Astrocyte of the hippocampus (primary cell): ENCODE data around the gene POTEJ.
"Not testable (repeated sequence)": the region's sequence is repeated elsewhere in the genome, so short reads cannot be mapped to it uniquely, and the experiment has no call there.

Source experiments
- DNase-seq: peaks from one replicate; pipeline ENCODE4 v3.0.0; 2011; ENCODE audit warnings: low read depth, low spot score

The POTEJ gene

GRCh38 chr2:130611140-130611539 is at the start of gene POTEJ:
POTEJ (plus strand) TSS chr2:130611440; CDS start chr2:130611533, 93 bp downstream.
- not testable (repeated sequence) for DNase-seq

DNA sequence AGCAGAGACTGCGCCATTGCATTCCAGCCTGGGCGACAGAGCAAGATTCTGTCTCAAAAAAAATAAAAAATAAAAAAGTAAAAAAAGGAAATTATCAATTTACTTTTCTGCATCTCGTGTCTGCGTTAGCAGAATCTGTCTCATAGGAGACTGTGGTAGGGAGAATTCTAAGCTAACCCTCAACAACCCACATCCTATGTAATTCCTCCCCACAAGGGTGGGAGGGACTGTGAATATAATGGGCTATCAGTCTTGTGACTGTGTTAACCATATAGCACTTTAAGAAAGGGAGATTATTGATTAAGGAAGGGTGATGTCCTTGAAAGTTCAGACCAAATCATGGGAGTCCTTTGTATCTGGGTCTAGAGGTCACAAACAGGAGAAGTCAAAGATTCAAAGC is 45.1 kb upstream of the POTEJ start:
- DNase-seq: not testable (repeated sequence)

GRCh38 chr2:130571929-130572328 is 39.3 kb upstream of the POTEJ start:
- not testable (repeated sequence) for DNase-seq

- DNase-seq: not testable (repeated sequence)
Observed at GRCh38 chr2:130574230-130574629, 37.0 kb upstream of the POTEJ start.

GRCh38 chr2:130576209-130576784 is 34.9 kb upstream of the POTEJ start:
- not testable (repeated sequence) for DNase-seq

DNA sequence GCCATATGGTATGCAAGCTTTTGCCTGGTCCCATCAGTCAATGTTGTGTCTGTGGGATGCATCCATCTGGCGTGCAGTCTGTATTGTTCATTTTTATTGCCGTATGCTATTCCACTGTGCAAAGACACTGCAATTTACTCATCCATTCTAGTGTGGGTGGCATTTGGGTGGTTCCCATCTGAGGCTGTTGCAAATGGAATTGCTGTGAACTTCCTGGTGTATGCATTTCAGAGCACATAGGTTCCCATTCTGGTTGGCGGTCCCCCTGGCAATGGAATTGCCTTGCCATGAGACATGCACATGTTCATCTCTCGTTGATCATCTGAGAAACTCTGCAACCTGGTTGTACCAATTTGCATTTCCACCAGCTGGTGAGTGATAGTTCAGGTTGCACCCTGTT is 33.7 kb upstream of the POTEJ start:
- not testable (repeated sequence) for DNase-seq

GRCh38 chr2:130579121-130579520 is 32.1 kb upstream of the POTEJ start:
- not testable (repeated sequence) for DNase-seq

DNA sequence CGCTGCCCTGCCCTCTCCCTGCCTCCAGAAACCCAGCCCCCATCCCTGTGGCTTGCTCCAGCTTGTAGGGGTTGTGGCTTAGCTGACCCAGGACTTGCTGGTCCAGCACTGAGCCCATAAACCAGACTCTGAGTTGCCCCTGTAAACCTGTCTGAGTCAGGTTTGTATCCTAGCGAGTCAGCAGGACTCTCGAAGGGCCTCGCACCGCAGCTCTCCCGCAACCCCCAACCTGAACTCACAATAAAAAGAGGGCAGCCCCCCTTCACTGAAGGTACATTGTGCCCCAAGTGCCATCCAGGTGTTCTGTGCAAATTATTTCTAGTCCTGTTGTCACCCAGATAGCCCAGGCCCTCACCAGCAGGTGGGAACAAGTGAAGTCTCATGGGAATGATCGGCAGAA is 29.7 kb upstream of the POTEJ start:
- not testable (repeated sequence) for DNase-seq

GRCh38 chr2:130582970-130583369 is 28.3 kb upstream of the POTEJ start:
- DNase-seq: not testable (repeated sequence)

GRCh38 chr2:130583582-130583981 is 27.7 kb upstream of the POTEJ start:
- not testable (repeated sequence) for DNase-seq

GRCh38 chr2:130584726-130585125 is 26.5 kb upstream of the POTEJ start:
- not testable (repeated sequence) for DNase-seq

DNA sequence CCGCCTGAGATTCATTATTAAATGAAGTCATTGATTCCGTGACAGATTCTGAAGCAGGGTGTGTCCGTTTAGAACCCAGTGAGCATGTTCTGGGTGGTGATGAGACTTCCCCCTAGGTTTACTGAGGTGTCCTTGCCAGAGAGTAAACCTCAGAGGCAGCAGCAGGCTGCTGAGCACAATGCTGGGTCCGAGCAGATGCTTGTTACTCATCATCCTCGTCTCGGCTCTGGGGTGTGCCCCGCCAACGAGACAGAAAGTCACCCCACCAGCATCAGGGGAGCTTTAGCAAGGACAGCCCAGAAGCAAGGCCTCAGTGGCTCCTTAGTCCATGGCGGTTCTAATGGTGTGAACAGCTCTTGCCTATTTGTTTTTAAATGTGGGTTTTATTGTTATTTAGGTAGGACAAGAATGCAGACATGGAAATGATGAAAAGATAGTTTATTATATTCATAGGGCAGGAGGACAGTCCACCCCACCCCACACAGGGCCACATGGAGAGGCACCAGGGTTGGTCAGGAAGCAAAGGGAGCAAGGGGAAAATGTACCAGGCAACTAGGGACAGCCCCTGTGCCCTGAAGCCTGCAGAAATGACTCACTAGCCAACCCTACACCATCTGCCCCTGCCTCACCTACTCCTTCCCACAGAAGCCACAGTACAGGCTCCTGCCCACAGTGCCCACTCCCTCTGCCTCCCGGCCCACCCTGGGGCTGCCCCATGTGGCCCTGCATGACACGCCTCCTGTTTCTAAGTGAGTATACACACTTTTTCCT is 22.4 kb upstream of the POTEJ start:
- DNase-seq: not testable (repeated sequence)

- not testable (repeated sequence) for DNase-seq
Observed at GRCh38 chr2:130590170-130590841, 20.9 kb upstream of the POTEJ start.

- not testable (repeated sequence) for DNase-seq
Observed at GRCh38 chr2:130590842-130591359, 20.3 kb upstream of the POTEJ start.

DNA sequence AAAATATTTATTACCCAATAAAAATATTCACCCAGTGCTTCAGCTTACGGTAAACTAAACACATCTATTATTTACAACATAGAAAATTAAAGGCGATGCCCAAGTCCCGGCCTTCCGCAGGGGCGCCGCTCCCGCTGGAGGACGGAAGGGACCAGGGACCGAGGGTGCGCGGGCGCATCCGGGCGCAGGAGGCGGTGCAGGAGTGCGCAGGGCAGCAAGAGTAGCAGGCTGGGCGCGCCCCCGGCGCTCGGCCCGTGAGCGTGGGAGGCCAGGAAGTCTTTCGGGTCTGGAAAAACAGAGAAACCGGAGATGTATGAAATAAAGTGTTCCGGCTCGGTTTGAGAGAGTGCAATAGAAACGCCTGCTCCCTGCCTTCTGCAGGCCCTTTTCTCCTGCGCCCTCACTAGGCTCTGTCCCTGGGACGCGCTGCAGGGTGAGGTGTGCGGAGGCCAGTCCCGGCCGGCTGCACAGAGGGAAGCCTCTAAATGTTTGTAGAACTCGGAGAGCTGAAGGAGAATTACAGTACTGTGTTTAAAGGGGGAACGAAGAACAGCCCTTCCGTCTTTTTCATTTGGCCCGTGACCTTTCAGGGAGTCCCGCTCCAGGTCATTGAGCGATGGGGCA is 18.3 kb upstream of the POTEJ start:
- DNase-seq: not testable (repeated sequence)

DNA sequence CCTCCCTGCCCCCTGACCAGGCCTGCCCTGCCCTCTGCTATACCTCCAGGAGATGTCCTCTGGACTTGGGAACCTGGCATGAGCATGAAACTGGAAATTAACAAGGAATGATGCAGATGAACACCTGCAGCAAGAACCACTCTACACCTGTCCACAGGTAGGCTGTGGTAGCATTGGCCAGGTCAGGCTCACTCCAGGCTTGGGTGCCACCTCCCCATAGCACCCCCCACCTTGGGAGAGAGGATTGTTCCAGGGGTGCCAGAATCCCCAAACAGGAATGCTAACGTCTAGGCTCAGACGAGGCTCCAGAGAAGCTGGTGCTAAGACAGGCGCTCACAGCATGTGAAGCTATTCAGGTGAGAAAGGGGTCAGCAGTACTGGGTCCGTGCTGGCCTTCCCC is 17.2 kb upstream of the POTEJ start:
- not testable (repeated sequence) for DNase-seq

- DNase-seq: not testable (repeated sequence)
Observed at GRCh38 chr2:130596757-130597156, 14.5 kb upstream of the POTEJ start.

DNA sequence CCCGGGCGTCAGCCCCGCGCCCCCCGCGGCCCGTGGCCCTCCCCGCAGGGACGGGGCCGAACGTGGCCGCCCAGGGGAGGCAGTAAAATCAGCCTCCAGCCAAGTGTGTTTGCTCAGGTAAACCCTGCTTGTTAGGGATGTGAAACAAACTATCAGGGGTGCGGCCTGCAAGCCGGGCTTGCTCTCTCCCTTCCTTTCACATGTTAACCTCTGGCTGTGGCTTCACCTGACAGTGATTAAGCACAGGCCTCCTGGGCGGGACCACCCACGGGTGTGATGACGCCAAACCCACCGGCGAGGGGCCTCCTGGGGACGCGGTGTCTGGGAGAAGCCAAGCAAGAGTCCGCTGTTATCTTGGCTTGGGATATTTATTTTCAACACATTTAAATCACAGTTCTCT is 13.2 kb upstream of the POTEJ start:
- not testable (repeated sequence) for DNase-seq

DNA sequence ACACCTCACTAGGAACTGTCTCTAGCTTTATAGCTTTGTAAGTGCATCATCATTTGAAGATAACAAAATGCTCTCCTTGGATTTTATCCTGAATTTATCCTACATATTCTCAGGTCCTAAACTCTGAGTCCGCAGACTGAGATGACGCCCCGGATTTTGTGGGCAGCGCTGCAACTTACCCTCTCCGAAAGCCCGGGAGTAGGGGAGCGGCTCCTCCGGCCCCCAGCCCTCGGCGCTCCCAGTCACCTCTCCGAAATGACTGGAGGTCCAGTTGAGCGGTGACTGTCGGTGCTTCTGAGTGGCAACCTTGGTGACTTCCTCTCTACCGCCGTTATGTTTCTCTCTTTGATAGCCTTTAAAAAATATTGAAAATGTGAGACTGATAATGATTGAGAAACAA is 12.8 kb upstream of the POTEJ start:
- not testable (repeated sequence) for DNase-seq

DNA sequence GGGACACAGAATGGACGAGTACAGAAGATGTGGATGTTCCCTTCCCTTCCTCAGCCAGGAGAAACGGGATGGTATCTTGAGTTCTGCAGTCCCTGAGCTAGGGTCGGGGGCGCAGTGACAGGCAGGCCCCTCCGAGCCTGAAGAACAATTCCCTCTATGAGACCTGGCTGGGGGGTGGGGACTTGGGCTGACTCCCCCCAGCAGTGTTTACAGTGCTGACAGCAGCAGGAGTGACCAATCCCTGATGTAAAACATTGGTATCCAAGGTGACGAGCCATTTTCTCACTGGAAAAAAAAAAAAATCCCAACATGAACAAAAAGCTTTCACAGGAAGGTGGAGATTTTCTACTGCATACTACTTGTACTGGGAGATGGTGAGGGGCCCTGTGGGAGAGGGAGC is 11.8 kb upstream of the POTEJ start, which contains the start of gene CFC1:
Gene CFC1, minus strand, starts transcription at position 183 of the 400 bp plus-strand sequence. CDS start 288 bp downstream, outside the sequence.
- not testable (repeated sequence) for DNase-seq

- DNase-seq: not testable (repeated sequence)
Observed at GRCh38 chr2:130599926-130600325, 11.3 kb upstream of the POTEJ start.
